HAP-1 (cell line): ENCODE measurements around the gene EN1.

Experiments
- DNase-seq, 2 experiments: peaks; one replicate each; pipeline ENCODE4 v3.0.0-alpha.2; 2016 to 2020; ENCODE audit warnings: low spot score in 2 of 2
- H3K27me3 ChIP-seq: fragments of 250-450 bp; sonication (Bioruptor Pico); 2 replicates; pipeline ENCODE4 v1.5.1; 2020; ENCODE audit warnings: low read depth, mild to moderate bottlenecking, moderate library complexity
- H3K36me3 ChIP-seq: fragments of 250-450 bp; sonication (Bioruptor Pico); replicated peaks from 2 replicates; pipeline ENCODE4 v1.5.1; 2020; ENCODE audit warnings: mild to moderate bottlenecking
- H3K4me1 ChIP-seq: fragments of 250-450 bp; sonication (Bioruptor Pico); 2 replicates; pipeline ENCODE4 v1.5.1; 2020; ENCODE audit warnings: mild to moderate bottlenecking
- H3K4me3 ChIP-seq: fragments of 250-450 bp; sonication (Bioruptor Pico); 2 replicates; pipeline ENCODE4 v1.5.1; 2020; ENCODE audit warnings: mild to moderate bottlenecking, moderate library complexity
- H3K9me3 ChIP-seq: fragments of 250-450 bp; sonication (Bioruptor Pico); 2 replicates; pipeline ENCODE4 v1.5.1; 2020; ENCODE audit warnings: mild to moderate bottlenecking, moderate library complexity
- in situ Hi-C: fragments of 300-500 bp; cut with MboI; formaldehyde crosslinking; loops from 3 replicates; pipeline ENCODE4 v1.14.3; 2020; ENCODE audit warnings: low sequenced_read_pairs, inconsistent platforms, mixed read lengths

The EN1 gene

GRCh38 chr2:118813111-118813510 lies 34.3 kb downstream of the EN1 start:
- peaks cover 9% of the 10 kb centered on the region for H3K4me1 ChIP-seq

DNA sequence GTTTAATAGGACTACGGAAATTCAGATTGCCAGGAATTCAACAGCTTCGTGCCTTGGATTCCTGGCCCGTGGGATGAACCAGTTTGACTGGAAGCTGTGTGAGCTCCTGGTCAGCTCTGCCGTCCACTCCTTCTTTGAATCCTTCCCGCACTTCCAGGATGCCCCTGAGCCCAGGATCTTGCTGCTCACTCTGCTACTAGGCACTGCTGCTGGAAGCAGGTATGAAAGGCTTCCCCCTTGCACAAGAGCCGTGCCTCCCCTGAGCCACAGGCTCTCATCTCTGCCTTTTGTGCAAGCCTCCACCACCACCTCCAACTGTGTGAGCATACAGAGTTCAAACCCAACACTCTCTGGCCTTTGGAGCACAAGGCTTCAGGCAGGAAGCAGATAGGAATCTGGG lies 34.9 kb downstream of the EN1 start:
- no peak for DNase-seq
- no peaks in the 10 kb centered on the region for H3K36me3 ChIP-seq
- H3K9me3 ChIP-seq, result no peaks in the 10 kb centered on the region
- in situ Hi-C loops, result no loop called here
- no peak overlapping the region for H3K4me3 ChIP-seq
- H3K27me3 ChIP-seq, result no peaks in the 10 kb centered on the region
- H3K4me1 ChIP-seq, result peaks cover 11% of the 10 kb centered on the region

More at GRCh38 chr2:118813111-118813510, 34.3 kb downstream of the EN1 start:
- Histone ChIP-seq H3K4me3 (no peak overlapping the region), H3K27me3 (no peaks in the 10 kb centered on the region), H3K9me3 (no peaks in the 10 kb centered on the region), H3K36me3 (no peaks in the 10 kb centered on the region)
- DNase-seq, result no peak
- in situ Hi-C loops, result no loop called here

- DNase-seq, result no peak
- in situ Hi-C loops, result no loop called here
- Histone ChIP-seq H3K36me3 (no peaks in the 10 kb centered on the region), H3K4me3 (no peak overlapping the region), H3K4me1 (peaks cover 20% of the 10 kb centered on the region), H3K9me3 (no peaks in the 10 kb centered on the region), H3K27me3 (no peaks in the 10 kb centered on the region)
Observed at GRCh38 chr2:118811514-118812115, 35.8 kb downstream of the EN1 start.

DNA sequence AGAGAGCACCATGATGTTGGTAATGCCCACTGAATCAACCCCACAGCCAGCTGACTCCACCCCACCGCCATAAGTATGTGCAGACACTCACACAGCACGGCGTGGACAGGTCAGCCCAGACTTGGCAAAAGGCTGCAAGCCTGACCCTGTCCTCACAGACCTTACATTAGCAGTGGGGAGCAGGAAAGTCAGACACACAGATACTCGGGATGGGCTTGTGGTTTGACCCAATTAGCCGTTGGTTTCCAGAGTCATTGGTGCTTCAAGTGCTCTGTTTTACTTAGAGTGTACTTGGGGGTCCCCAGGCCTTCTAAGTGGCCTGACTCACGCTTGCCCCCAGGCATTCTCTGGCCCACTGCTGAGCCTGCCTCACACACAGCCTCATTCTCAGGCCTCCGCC lies 36.7 kb downstream of the EN1 start:
- DNase-seq, result no peak
- in situ Hi-C loops, result no loop called here
- Histone ChIP-seq H3K4me1 (peaks cover 28% of the 10 kb centered on the region), H3K9me3 (no peaks in the 10 kb centered on the region), H3K4me3 (no peak overlapping the region), H3K27me3 (no peaks in the 10 kb centered on the region), H3K36me3 (no peaks in the 10 kb centered on the region)

GRCh38 chr2:118808429-118808809 lies 39.0 kb downstream of the EN1 start:
- peak overlapping the region; percentile 0; the same call in 1 of the 2 replicates for H3K4me3 ChIP-seq
- peaks cover 28% of the 10 kb centered on the region for H3K4me1 ChIP-seq
- H3K9me3 ChIP-seq, result no peaks in the 10 kb centered on the region
- in situ Hi-C loops, result no loop called here
- H3K27me3 ChIP-seq, result no peaks in the 10 kb centered on the region
- DNase-seq, result peak; percentile 13 to 67
- H3K36me3 ChIP-seq, result no peaks in the 10 kb centered on the region

- H3K27me3 ChIP-seq, result no peaks in the 10 kb centered on the region
- DNase-seq, result peak; percentile 88 to 97
- H3K4me1 ChIP-seq, result peaks cover 28% of the 10 kb centered on the region
- H3K4me3 ChIP-seq, result peak overlapping the region; percentile 0; the same call in 1 of the 2 replicates
- H3K9me3 ChIP-seq, result no peaks in the 10 kb centered on the region
- in situ Hi-C loops, result no loop called here
- no peaks in the 10 kb centered on the region for H3K36me3 ChIP-seq
Observed at GRCh38 chr2:118807668-118808428, 39.6 kb downstream of the EN1 start.

DNA sequence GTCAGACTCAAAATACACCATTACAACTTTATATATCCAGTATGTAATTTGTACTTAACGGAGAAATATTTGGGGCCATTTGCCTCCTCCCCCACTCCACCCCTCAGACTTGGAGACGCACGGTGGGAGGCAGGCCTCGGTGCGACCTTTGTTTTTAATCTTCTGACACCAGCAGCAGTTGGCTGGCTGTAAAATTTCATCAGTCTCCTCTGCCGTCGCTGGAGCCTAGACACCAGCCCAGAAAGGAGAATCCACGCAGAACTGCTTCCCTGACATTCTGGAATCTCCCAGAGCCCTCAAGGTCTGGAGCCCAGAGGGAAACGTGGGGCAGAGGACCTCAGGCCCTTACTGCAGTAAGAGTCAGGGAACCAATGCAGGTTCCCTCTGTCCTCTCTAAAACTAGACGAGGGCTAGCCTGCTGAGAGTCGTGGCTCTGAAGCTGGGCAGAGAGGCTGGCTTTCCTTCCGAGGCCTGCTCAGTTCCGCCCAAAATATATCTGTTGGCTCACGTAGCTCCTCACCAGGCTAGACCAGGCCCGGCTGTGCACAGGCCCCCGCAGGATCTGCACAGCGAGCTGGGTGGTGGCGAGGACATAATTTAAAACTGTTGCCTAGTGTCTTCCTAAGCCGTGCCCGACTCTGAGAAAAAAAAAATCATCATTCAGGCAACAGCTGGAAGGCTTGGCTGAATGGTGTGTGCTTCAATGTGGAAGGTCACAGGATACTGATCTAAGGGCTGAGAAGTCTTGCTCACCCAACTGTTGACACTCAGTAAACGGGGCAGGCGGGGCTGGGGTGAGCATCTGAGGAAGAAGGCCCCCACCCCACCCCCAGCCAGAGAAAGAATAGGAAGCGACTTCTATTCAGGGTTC lies 40.4 kb downstream of the EN1 start:
- in situ Hi-C loops, result no loop called here
- H3K4me1 ChIP-seq, result peaks cover 28% of the 10 kb centered on the region
- peak; percentile 42 to 75 for DNase-seq
- H3K27me3 ChIP-seq, result no peaks in the 10 kb centered on the region
- no peaks in the 10 kb centered on the region for H3K9me3 ChIP-seq
- no peak overlapping the region for H3K4me3 ChIP-seq
- no peaks in the 10 kb centered on the region for H3K36me3 ChIP-seq

DNA sequence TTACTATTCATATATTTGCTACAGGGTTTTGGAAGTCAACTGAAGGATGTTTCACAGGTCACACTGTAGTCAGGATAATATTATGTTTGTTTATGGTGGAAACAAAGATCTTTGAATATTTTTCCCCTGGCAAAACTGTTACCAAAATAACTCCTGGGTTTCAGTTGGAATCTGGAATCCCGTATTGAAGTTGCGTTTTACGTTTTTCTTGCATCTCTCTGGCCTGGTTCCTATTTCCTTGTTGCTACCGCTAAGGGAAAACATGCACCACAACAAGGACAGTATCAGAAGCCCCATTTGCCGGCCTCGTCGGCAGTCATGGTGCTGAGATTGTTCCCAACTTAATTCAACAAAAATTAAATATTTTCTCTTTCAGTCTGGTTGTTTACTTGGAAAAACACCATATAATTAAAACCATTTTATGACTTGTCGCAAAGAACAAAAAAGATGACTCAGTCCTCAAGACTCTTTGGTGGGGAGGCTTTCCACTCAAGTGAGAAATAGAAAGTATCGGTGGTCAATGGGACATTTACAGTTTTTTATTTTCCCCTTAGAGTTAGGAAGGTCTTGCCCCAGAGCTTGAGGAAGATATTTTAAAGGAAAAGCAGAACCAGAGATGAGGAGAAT lies 42.3 kb downstream of the EN1 start:
- in situ Hi-C loops, result no loop called here
- Histone ChIP-seq H3K27me3 (no peaks in the 10 kb centered on the region), H3K4me3 (no peak overlapping the region), H3K4me1 (peaks cover 28% of the 10 kb centered on the region), H3K9me3 (no peaks in the 10 kb centered on the region), H3K36me3 (no peaks in the 10 kb centered on the region)
- DNase-seq, result no peak

GRCh38 chr2:118803012-118803411 lies 44.4 kb downstream of the EN1 start:
- Histone ChIP-seq H3K9me3 (no peaks in the 10 kb centered on the region), H3K4me3 (no peak overlapping the region), H3K4me1 (peaks cover 19% of the 10 kb centered on the region), H3K36me3 (no peaks in the 10 kb centered on the region), H3K27me3 (no peaks in the 10 kb centered on the region)
- in situ Hi-C loops, result no loop called here
- DNase-seq, result no peak

- H3K36me3 ChIP-seq, result no peaks in the 10 kb centered on the region
- peaks cover 3% of the 10 kb centered on the region for H3K4me1 ChIP-seq
- no peak overlapping the region for H3K4me3 ChIP-seq
- no peaks in the 10 kb centered on the region for H3K27me3 ChIP-seq
- no peak for DNase-seq
- in situ Hi-C loops, result no loop called here
- no peaks in the 10 kb centered on the region for H3K9me3 ChIP-seq
Observed at GRCh38 chr2:118801151-118801550, 46.3 kb downstream of the EN1 start.

DNA sequence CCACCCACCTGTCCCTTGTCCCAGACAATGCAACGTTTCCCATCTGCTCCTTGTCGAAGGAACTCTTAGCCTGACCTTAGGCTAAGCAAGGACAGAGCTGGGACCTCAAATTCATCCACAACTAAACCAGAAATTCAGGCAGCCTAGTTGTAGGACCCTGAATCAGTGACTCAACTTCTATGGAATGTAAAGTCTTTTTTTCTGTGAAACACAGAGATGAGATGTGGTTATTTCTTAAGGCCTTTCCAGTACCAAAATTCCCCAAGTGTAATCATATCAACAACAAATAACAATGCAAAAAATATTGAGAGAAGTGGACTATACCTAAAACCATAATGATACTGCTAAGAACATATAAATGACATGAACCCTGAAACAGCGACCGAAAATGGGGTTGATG lies 46.7 kb downstream of the EN1 start:
- Histone ChIP-seq H3K4me1 (no peaks in the 10 kb centered on the region), H3K36me3 (no peaks in the 10 kb centered on the region), H3K27me3 (no peaks in the 10 kb centered on the region), H3K9me3 (no peaks in the 10 kb centered on the region), H3K4me3 (no peak overlapping the region)
- no peak for DNase-seq
- in situ Hi-C loops, result no loop called here

- Histone ChIP-seq H3K4me1 (no peaks in the 10 kb centered on the region), H3K27me3 (no peaks in the 10 kb centered on the region), H3K9me3 (no peaks in the 10 kb centered on the region), H3K4me3 (no peak overlapping the region), H3K36me3 (no peaks in the 10 kb centered on the region)
- DNase-seq, result no peak
- in situ Hi-C loops, result no loop called here
Observed at GRCh38 chr2:118794546-118794945, 52.9 kb downstream of the EN1 start.
